DND-41 (cell line): Measurements from ENCODE around the gene CEACAM4.
A peak's percentile ranks its signal among the peaks of the same experiment; 100 is the strongest.

Experiments
- ATAC-seq: fragments of 200-7000 bp; cut with Tn5 transposase; 3 replicates; pipeline ENCODE4 v1.9.1; 2021; ENCODE audit warnings: low read depth; ENCODE audit not compliant: insufficient read depth
- DNase-seq: peaks from one replicate; pipeline ENCODE4 v3.0.0-alpha.2; 2020
- H2AFZ ChIP-seq: 2 replicates; pipeline ENCODE4 v1.6.0; 2012; ENCODE audit warnings: low read depth, low read length
- H3K27ac ChIP-seq: 2 replicates; pipeline ENCODE4 v1.5.1; 2012; ENCODE audit warnings: low read length, inconsistent platforms
- H3K27me3 ChIP-seq: fragments of 200-600 bp; sonication (generic); 2 replicates; pipeline ENCODE4 v1.6.0; 2012; ENCODE audit warnings: low read length, mild to moderate bottlenecking, inconsistent platforms; ENCODE audit not compliant: insufficient read depth, poor library complexity
- H3K36me3 ChIP-seq: 2 replicates; pipeline ENCODE4 v1.5.1; 2012; ENCODE audit warnings: low read length, inconsistent platforms; ENCODE audit not compliant: insufficient read depth
- H3K4me1 ChIP-seq: 2 replicates; pipeline ENCODE4 v1.5.1; 2012; ENCODE audit warnings: mild to moderate bottlenecking, low read length; ENCODE audit not compliant: insufficient read depth
- H3K4me2 ChIP-seq: 2 replicates; pipeline ENCODE4 v1.6.0; 2012; ENCODE audit warnings: mild to moderate bottlenecking, moderate library complexity, low read length, inconsistent platforms; ENCODE audit not compliant: insufficient read depth
- H3K4me3 ChIP-seq, 2 experiments: fragments of 200-600 bp in 1 of 2; shearing (Covaris generic) in 1 of 2; 2 replicates each; pipeline ENCODE4 v1.5.1; 2012 to 2016; ENCODE audit warnings: inconsistent platforms in 2 of 2, low read length in 2 of 2, mild to moderate bottlenecking in 2 of 2, low read depth in 1 of 2, moderate library complexity in 1 of 2
- H3K79me2 ChIP-seq: 2 replicates; pipeline ENCODE4 v1.6.0; 2012; ENCODE audit warnings: low read length, inconsistent platforms; ENCODE audit not compliant: insufficient read depth
- H3K9ac ChIP-seq: 2 replicates; pipeline ENCODE4 v1.6.0; 2012; ENCODE audit warnings: low read depth, mild to moderate bottlenecking, inconsistent platforms, low read length, moderate library complexity
- H3K9me3 ChIP-seq: 2 replicates; pipeline ENCODE4 v1.5.1; 2012; ENCODE audit warnings: low read length, moderate library complexity, mild to moderate bottlenecking, inconsistent platforms; ENCODE audit not compliant: insufficient read depth, severe bottlenecking
- H4K20me1 ChIP-seq: 2 replicates; pipeline ENCODE4 v1.6.0; 2012; ENCODE audit warnings: low read length; ENCODE audit not compliant: insufficient read depth
- CTCF ChIP-seq: IDR thresholded peaks from 2 replicates; pipeline ENCODE4 v1.5.1; 2012; ENCODE audit warnings: borderline replicate concordance, low read length, moderate library complexity, mild to moderate bottlenecking; ENCODE audit not compliant: poor library complexity, severe bottlenecking; ENCODE audit errors: extremely low read depth
- EZH2 ChIP-seq: IDR thresholded peaks from 3 replicates; pipeline ENCODE4 v1.6.1; 2012; ENCODE audit warnings: borderline replicate concordance, low read depth, mild to moderate bottlenecking, moderate library complexity, low read length, inconsistent platforms; ENCODE audit not compliant: severe bottlenecking

CEACAM4 gene

GRCh38 chr19:41617941-41618730 is 8.7 kb downstream of the CEACAM4 start:
- Histone ChIP-seq H3K9me3 (no peaks in the 10 kb centered on the region), H3K27ac (no peak overlapping the region), H4K20me1 (peaks cover 26% of the 10 kb centered on the region), H3K4me3 (no peak overlapping the region), H3K4me2 (no peak overlapping the region), H3K9ac (no peak overlapping the region), H3K4me1 (no peaks in the 10 kb centered on the region), H3K79me2 (no peaks in the 10 kb centered on the region), H2AFZ (no peak overlapping the region), H3K36me3 (no peaks in the 10 kb centered on the region), H3K27me3 (no peaks in the 10 kb centered on the region)
- DNase-seq (no peak), ATAC-seq (no peak)
- no peak for TF ChIP-seq CTCF
- TF ChIP-seq EZH2 = no peak

GRCh38 chr19:41616792-41617621 is 9.9 kb downstream of the CEACAM4 start:
- H3K27ac ChIP-seq = no peak overlapping the region
- H3K4me2 ChIP-seq = no peak overlapping the region
- peaks cover 26% of the 10 kb centered on the region for H4K20me1 ChIP-seq
- peak; percentile 51 for DNase-seq
- 0 out of 3 replicates have a peak, but pooled peaks have one; percentile 42 for ATAC-seq
- H3K79me2 ChIP-seq = no peaks in the 10 kb centered on the region
- no peaks in the 10 kb centered on the region for H3K36me3 ChIP-seq
- H3K4me1 ChIP-seq = no peaks in the 10 kb centered on the region
- no peak overlapping the region for H2AFZ ChIP-seq
- no peaks in the 10 kb centered on the region for H3K9me3 ChIP-seq
- H3K9ac ChIP-seq = no peak overlapping the region
- H3K4me3 ChIP-seq = no peak overlapping the region
- no peaks in the 10 kb centered on the region for H3K27me3 ChIP-seq
- TF ChIP-seq CTCF (no peak), EZH2 (no peak)

- Histone ChIP-seq H3K36me3 (no peaks in the 10 kb centered on the region), H3K9ac (no peak overlapping the region), H3K27me3 (no peaks in the 10 kb centered on the region), H3K79me2 (no peaks in the 10 kb centered on the region), H3K4me2 (no peak overlapping the region), H3K4me3 (no peak overlapping the region), H3K4me1 (no peaks in the 10 kb centered on the region), H3K9me3 (no peaks in the 10 kb centered on the region), H3K27ac (no peak overlapping the region), H4K20me1 (peaks cover 26% of the 10 kb centered on the region), H2AFZ (no peak overlapping the region)
- ATAC-seq (no peak), DNase-seq (no peak)
- TF ChIP-seq CTCF (no peak), EZH2 (no peak)
Observed at GRCh38 chr19:41615207-41615606, 11.7 kb downstream of the CEACAM4 start.
